ENCODE measurements around the gene MTRR. TPM values are rescaled to one million over a fixed set of nuclear protein-coding genes. Genes with fewer than 3 reads are reported as not detected.
"Not testable (repeated sequence)": the region's sequence is repeated elsewhere in the genome, so short reads cannot be mapped to it uniquely, and the experiment has no call there.

The MTRR gene
- total RNA-seq, 4 donors from 2014 or later, result 22.0 to 34.5 (median 33.8) TPM

- no peaks in the 10 kb centered on the region for H3K27me3 ChIP-seq
- H3K36me3 ChIP-seq, result peaks cover 6 to 28% (median 17%) of the 10 kb centered on the region in 4 donors
- H3K27ac ChIP-seq (replicated peaks in 1 of 4), result no peak overlapping the region
- DNase-seq (ENCODE audit: extremely low spot score), result no peak
- H3K4me3 ChIP-seq, result no peak overlapping the region
- intact Hi-C loops (cut with DNase I), result no loop called here
- TF ChIP-seq POLR2AphosphoS5 (IDR thresholded peaks at IDR 0.05) (no peak), POLR2A (IDR thresholded peaks at IDR 0.05; ENCODE audit: low read depth) (no peak), EP300 (IDR thresholded peaks at IDR 0.05) (no peak), CTCF (IDR thresholded peaks at IDR 0.05) (no peak)
- H3K4me1 ChIP-seq, result no peaks in the 10 kb centered on the region
- WGBS, result 100% methylated on average over 1 of the region's 1 CpG
- H3K9me3 ChIP-seq, result peaks cover 0 to 22% (median 8%) of the 10 kb centered on the region in 4 donors
Measured at GRCh38 chr5:7907612-7908011, 38.7 kb downstream of the MTRR start.

- no peak for TF ChIP-seq CTCF (IDR thresholded peaks at IDR 0.05)
- H3K4me3 ChIP-seq, result no peak overlapping the region
- H3K36me3 ChIP-seq, result peaks cover 0 to 21% (median 10%) of the 10 kb centered on the region in 4 donors
- intact Hi-C loops (cut with DNase I), result no loop called here
- H3K27me3 ChIP-seq, result no peaks in the 10 kb centered on the region
- 100% methylated on average over 1 of the region's 1 CpG for WGBS
- H3K9me3 ChIP-seq, result peaks cover 0 to 26% (median 10%) of the 10 kb centered on the region in 4 donors
- no peaks in the 10 kb centered on the region for H3K4me1 ChIP-seq
- H3K27ac ChIP-seq (replicated peaks in 1 of 4), result no peak overlapping the region
- no peak for DNase-seq (ENCODE audit: extremely low spot score)
Measured at GRCh38 chr5:7908317-7908716, 39.4 kb downstream of the MTRR start.

- no peaks in the 10 kb centered on the region for H3K4me1 ChIP-seq
- no peak for DNase-seq (ENCODE audit: extremely low spot score)
- H3K36me3 ChIP-seq, result peaks cover 0 to 16% (median 6%) of the 10 kb centered on the region in 4 donors
- WGBS, result 97% methylated on average over 2 of the region's 2 CpGs
- H3K27me3 ChIP-seq, result no peaks in the 10 kb centered on the region
- intact Hi-C loops (cut with DNase I), result no loop called here
- no peak for TF ChIP-seq EP300 (IDR thresholded peaks at IDR 0.05)
- TF ChIP-seq POLR2A (IDR thresholded peaks at IDR 0.05; ENCODE audit: low read depth), result no peak
- no peak for TF ChIP-seq POLR2AphosphoS5 (IDR thresholded peaks at IDR 0.05)
- TF ChIP-seq CTCF (IDR thresholded peaks at IDR 0.05), result no peak
- no peak overlapping the region for H3K4me3 ChIP-seq
- H3K9me3 ChIP-seq, result peaks cover 0 to 26% (median 10%) of the 10 kb centered on the region in 4 donors
- H3K27ac ChIP-seq (replicated peaks in 1 of 4), result no peak overlapping the region
Measured at GRCh38 chr5:7910738-7911428, 41.9 kb downstream of the MTRR start.

- 90% methylated on average over 3 of the region's 3 CpGs for WGBS
- DNase-seq (ENCODE audit: extremely low spot score); H3K27ac ChIP-seq (replicated peaks in 1 of 4); H3K27me3 ChIP-seq; H3K4me1 ChIP-seq; intact Hi-C loops (cut with DNase I); H3K4me3 ChIP-seq: not testable (repeated sequence)
- H3K36me3 ChIP-seq, result peaks cover 0 to 16% (median 6%) of the 10 kb centered on the region in 4 donors
- H3K9me3 ChIP-seq, result peaks cover 0 to 26% (median 10%) of the 10 kb centered on the region in 4 donors
Measured at GRCh38 chr5:7911429-7911771, 42.5 kb downstream of the MTRR start.

GRCh38 chr5:7916171-7916804 lies 47.3 kb downstream of the MTRR start:
- TF ChIP-seq CTCF (IDR thresholded peaks at IDR 0.05), result no peak
- TF ChIP-seq EP300 (IDR thresholded peaks at IDR 0.05), result no peak
- TF ChIP-seq POLR2A (IDR thresholded peaks at IDR 0.05; ENCODE audit: low read depth), result no peak
- no peak for TF ChIP-seq POLR2AphosphoS5 (IDR thresholded peaks at IDR 0.05)
- intact Hi-C loops (cut with DNase I), result no loop called here
- Histone ChIP-seq H3K36me3 (peaks cover 0 to 5% (median 0%) of the 10 kb centered on the region in 4 donors), H3K27me3 (no peaks in the 10 kb centered on the region), H3K4me3 (no peak overlapping the region), H3K27ac (replicated peaks in 1 of 4) (no peak overlapping the region), H3K9me3 (peaks cover 0 to 12% (median 5%) of the 10 kb centered on the region in 4 donors), H3K4me1 (no peaks in the 10 kb centered on the region)
- WGBS, result 76% methylated on average over 6 of the region's 6 CpGs
- DNase-seq (ENCODE audit: extremely low spot score), result no peak

Data from esophagus muscularis mucosa (tissue), 4 donors.